Activated CD4-positive, CD25-positive, alpha-beta regulatory T cell treated with anti-CD3 and anti-CD28 coated beads, Interleukin-2, amount 50 U/mL, for 72 hours (primary cell): Measurements from ENCODE around the gene SLC38A10.

Source experiments
- DNase-seq: peaks from one replicate; pipeline ENCODE4 v3.0.0; 2021

Gene SLC38A10

DNA sequence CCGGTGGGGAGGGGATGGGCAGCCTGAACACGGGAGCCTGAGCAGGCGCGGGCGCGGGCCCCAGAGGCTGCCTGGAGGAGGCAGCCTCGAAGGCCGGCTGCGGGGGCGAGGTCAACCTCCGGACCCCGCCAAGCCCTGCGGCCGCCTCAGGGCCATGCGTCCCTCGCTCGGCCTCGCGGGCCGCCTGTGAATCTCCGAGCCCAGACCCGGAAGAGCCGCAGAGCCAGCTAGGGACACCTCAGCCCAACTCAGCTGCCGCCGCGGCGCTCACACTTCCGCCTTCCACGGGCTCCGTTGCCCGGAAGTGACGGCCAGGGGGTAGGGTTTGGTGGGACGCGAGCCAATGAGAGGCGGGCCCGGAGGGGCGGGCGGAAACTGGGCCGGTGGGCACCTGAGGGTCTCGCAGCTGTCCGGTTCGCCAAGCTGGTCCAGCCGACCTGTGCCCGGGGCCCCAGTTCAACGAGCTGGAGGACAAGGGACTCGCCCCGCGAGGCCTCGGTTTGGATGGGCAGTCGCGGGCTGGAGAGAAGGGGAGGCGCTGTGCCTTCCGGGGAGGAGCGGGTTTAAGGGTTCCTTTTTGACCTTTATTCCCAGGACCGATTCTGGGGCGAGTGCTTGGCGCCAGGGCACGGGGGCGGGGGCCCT is at the start of gene SLC38A10:
Gene SLC38A10 (minus strand): TSS at position 277 of the 645 bp plus-strand sequence. CDS start 386 bp downstream, outside the sequence.
- peak; percentile 92 for DNase-seq

GRCh38 chr17:81342269-81343070 is 47.4 kb upstream of the SLC38A10 start:
- no peak for DNase-seq

DNA sequence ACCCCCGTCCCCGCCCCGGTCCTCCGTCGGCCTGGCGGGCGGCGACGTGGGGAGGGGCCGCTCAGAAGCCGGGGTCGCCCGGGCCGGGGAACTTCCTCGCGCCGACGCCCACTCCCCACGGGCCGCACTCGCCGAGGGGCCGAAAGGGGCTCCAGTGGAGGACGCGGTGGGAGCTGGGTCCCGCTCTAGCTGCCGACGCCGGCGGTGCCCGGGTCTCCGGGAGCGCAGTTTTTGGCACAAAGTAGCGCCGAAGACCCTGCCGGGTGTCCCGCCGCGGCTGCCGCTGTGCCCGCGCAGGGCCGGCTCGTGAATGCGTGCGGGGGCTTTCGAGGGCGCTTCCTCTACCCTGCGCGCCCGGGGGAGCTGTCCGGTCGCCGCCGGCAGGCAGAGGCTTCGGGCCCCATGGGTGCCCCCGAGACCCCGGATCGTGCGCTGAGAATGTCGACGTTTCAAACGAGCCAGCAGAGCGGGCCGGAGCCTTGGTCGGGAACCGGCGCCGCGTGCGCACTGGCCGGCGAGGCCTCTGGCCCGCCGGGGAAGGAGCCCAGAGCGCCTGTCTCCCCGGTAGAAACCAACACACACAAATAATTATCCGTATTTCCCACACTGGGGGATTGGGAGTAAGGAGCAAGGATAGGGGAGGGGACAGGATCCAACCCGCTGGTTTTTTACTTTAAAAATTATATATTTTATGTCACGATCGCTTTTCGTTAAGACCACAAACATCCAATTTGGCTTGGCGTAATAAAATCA is 46.6 kb upstream of the SLC38A10 start:
- DNase-seq: no peak

GRCh38 chr17:81340607-81341515 is 45.8 kb upstream of the SLC38A10 start:
- no peak for DNase-seq

- DNase-seq: no peak
These were observed 44.6 kb upstream of the SLC38A10 start for GRCh38 chr17:81339534-81340296.

- DNase-seq: no peak
These were observed 44.1 kb upstream of the SLC38A10 start for GRCh38 chr17:81339191-81339533.

GRCh38 chr17:81338274-81339190 is 43.4 kb upstream of the SLC38A10 start:
- DNase-seq: no peak

GRCh38 chr17:81337476-81337879 is 42.4 kb upstream of the SLC38A10 start:
- no peak for DNase-seq

- no peak for DNase-seq
These were observed 41.8 kb upstream of the SLC38A10 start for GRCh38 chr17:81336930-81337325.

GRCh38 chr17:81336296-81336929 is 41.3 kb upstream of the SLC38A10 start:
- DNase-seq: no peak

GRCh38 chr17:81335773-81336157 is 40.7 kb upstream of the SLC38A10 start:
- no peak for DNase-seq

DNA sequence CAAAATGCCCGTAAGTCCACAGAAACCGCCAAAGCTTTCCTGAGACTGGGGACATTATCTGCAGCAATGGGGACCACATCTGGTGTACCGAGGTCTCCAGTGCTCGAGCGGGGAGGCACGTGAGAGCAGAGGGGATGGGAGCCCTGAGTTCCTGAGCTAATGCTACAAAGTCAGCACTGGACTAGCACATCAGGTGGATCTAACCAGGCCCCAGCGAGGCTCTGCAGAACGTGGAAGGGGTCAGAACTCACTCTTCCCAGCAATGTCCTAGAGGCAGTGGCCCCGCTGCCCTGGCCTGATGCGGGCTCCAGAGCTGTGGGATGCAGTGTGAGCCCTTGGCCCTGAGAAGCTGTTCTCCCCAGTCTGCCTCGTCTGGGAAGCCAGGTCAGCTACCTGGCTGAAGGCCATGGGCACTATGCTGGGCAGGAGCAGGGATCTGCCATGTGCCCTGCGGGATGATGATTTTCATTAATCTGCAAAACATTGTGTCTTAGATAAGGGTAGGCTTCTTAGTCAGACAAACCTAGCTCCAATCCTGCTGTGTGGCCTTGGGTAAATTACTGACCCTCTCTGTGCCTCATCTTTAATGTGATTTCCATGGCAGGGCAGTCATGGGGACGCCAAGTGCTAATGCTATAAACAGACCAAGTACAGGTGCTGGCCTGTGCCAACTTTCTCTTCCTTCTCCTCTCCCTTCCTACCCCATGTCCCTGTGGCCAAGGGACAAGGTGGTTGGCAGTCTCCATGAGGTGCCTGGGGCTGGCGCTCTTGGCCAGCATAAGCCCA is 40.1 kb upstream of the SLC38A10 start:
- DNase-seq: no peak

DNA sequence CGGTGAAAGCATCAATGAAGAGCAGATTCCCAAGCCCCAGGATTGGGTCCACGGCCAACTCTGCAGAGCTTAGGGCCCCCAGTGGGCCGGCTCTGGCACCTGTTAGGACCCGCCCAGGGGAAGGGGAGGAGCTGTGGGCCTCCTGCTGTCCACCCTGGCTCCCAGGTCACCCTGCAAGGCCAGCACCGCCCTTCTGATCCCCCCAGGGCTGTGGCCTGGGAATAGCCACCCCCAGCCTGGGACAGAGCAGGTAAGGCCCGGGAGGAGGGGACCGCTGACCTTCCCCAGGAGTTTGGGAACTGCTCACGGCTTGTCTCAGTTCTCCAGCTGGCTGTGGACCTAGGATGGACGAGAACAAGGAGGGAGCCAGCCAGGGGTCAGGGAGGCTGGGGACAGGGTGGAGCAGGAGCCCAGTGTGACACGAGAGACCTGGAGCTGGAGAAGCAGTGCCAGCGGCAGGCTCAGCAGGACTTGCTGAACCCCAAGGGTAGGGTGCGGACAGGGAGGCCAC is 39.3 kb upstream of the SLC38A10 start:
- DNase-seq: no peak

GRCh38 chr17:81333616-81334368 is 38.7 kb upstream of the SLC38A10 start:
- DNase-seq: no peak

DNA sequence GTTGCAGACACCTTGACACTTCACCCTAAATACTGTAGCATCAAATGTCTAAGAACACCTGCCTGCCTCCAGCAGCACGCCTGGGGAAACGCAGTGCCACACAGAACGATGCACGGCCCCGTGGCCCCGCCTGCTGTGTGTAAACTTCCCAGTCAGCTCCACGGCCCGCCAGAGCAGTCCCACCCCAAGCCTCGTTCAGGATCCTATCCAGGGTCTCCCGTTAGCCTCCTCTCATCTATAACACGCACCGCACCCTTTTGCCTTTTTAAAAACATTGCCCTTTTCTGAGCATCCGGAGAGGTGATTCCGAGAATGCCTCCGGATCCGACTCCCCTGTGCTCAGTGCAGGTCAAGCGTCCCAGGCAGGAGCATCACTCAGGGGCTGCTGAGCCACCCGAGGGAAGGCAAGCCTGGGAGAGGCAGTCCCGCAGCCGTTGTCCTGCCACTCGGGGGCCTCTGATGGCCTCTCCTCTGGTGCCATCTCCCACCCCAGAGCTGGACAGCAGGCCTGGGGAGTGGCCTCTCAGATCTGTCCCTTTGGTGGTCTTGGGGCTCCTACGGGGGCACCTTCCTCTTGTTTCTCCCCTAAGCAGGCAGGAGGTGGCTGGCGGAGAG is 37.9 kb upstream of the SLC38A10 start:
- no peak for DNase-seq

DNA sequence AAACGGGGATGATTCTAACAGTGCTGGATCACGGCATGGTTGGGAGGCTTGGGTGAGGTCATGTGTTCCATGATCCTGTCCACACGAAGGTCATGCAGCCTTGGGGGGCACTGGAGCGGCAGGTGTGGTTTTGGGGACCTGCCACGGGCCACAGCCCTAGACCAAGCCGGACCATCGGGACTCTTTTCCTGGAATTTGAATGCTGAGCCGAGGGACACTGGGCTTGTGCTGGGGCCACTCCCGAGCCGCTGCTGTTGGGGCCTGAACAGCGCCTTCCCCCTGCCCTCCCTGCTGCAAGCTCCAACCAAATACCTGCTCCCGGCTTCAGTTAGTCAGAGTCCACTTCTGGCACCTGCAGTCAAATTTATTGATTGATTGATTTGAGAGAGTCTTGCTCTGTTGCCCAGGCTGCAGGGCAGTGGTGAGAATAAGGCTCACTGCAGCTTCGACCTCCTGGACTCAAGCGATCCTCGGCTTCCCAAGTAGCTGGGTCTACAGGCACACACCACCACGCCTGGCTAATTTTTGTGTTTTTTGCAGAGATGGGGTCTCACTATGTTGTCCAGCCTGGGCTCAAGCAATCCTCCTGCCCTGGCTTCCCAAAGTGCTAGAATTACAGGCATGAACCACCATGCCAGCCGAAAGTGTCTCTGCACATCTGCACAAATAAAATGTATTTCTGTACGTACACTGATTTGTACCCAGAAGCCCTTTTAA is 37.2 kb upstream of the SLC38A10 start:
- DNase-seq: no peak

- no peak for DNase-seq
These were observed 36.5 kb upstream of the SLC38A10 start for GRCh38 chr17:81331527-81332043.
